SK-N-MC (cell line): ENCODE data around the gene NAV3.

Experiments
- FOXP2 ChIP-seq: optimal IDR thresholded peaks from 2 replicates; pipeline ENCODE3; 2011; ENCODE audit warnings: mild to moderate bottlenecking, moderate library complexity; ENCODE audit not compliant: insufficient read depth; ENCODE audit errors: extremely low read length, control extremely low read depth
- POLR2AphosphoS5 ChIP-seq: IDR thresholded peaks from 2 replicates; pipeline ENCODE4 v1.6.1; 2012; ENCODE audit warnings: mild to moderate bottlenecking, low read depth, low read length, borderline replicate concordance

DNA sequence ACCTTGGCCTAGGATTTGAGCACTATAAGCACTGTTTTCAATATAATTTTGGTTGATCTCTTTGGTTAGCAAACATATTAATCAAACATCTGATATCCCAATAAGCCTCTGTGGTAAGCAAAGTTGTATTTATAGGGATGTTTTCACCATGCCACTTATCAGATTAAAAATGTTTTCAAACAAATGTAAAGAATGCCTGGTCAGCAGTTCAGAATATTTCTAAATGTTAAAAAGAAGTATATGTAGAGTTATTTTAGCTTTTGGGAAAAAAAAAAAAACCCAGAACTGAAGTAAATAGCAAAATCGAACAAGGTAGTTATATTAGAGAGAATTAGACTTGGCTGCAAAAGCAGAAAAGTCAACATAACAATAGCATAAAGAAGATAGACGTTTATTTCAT is 3.9 kb downstream of the NAV3 start:
- no peak for TF ChIP-seq POLR2AphosphoS5
- no peak for TF ChIP-seq FOXP2
